Hepatocyte (in vitro differentiated cells): ENCODE measurements around the gene SH3TC1. TPM values are rescaled to one million over a fixed set of nuclear protein-coding genes. Genes with fewer than 3 reads are reported as not detected.

Experiments
- DNase-seq: peaks from one replicate; pipeline ENCODE4 v3.0.0-alpha.2; 2016; ENCODE audit warnings: low spot score
- H2AFZ ChIP-seq: fragments of 200-600 bp; sonication (generic); 2 replicates; pipeline ENCODE4 v1.6.0; 2016; ENCODE audit warnings: antibody characterized with exemption, mild to moderate bottlenecking
- H3K27ac ChIP-seq: fragments of 200-600 bp; sonication (generic); 2 replicates; pipeline ENCODE4 v1.5.1; 2016; ENCODE audit warnings: mild to moderate bottlenecking
- H3K27me3 ChIP-seq: fragments of 200-600 bp; sonication (generic); 2 replicates; pipeline ENCODE4 v1.6.1; 2016
- H3K36me3 ChIP-seq: fragments of 200-600 bp; sonication (generic); replicated peaks from 2 replicates; pipeline ENCODE4 v1.5.1; 2016; ENCODE audit warnings: low read depth; ENCODE audit not compliant: insufficient read depth
- H3K4me1 ChIP-seq: fragments of 200-600 bp; sonication (generic); 2 replicates; pipeline ENCODE4 v1.5.1; 2016; ENCODE audit warnings: mild to moderate bottlenecking, moderate library complexity; ENCODE audit not compliant: insufficient read depth
- H3K4me2 ChIP-seq: fragments of 200-600 bp; sonication (generic); 2 replicates; pipeline ENCODE4 v1.6.0; 2016
- H3K4me3 ChIP-seq: fragments of 200-600 bp; sonication (generic); 2 replicates; pipeline ENCODE4 v1.5.1; 2016; ENCODE audit warnings: mild to moderate bottlenecking
- H3K79me2 ChIP-seq: fragments of 200-600 bp; sonication (generic); 2 replicates; pipeline ENCODE4 v1.6.0; 2017; ENCODE audit warnings: mild to moderate bottlenecking
- H3K9me2 ChIP-seq: fragments of 200-600 bp; sonication (generic); replicated peaks from 2 replicates; pipeline ENCODE4 v1.6.0; 2017; ENCODE audit warnings: mild to moderate bottlenecking; ENCODE audit not compliant: insufficient read depth
- H3K9me3 ChIP-seq: fragments of 200-600 bp; sonication (generic); 2 replicates; pipeline ENCODE4 v1.5.1; 2016; ENCODE audit warnings: low read depth, mild to moderate bottlenecking
- H4K20me1 ChIP-seq: fragments of 200-600 bp; sonication (generic); 2 replicates; pipeline ENCODE4 v1.6.0; 2016; ENCODE audit warnings: mild to moderate bottlenecking; ENCODE audit not compliant: insufficient read depth, poor library complexity, severe bottlenecking
- CTCF ChIP-seq: fragments of 200-600 bp; sonication (generic); IDR thresholded peaks from 2 replicates; pipeline ENCODE4 v1.5.1; 2016; ENCODE audit warnings: antibody characterized with exemption, mild to moderate bottlenecking; ENCODE audit not compliant: poor library complexity
- EZH2 ChIP-seq: fragments of 200-600 bp; sonication (generic); IDR thresholded peaks from 2 replicates; pipeline ENCODE4 v1.6.1; 2016; ENCODE audit warnings: antibody characterized with exemption, mild to moderate bottlenecking, borderline replicate concordance
- EZH2phosphoT487 ChIP-seq: fragments of 200-600 bp; sonication (generic); IDR thresholded peaks from one replicate; pipeline ENCODE4 v1.6.1; 2018; ENCODE audit warnings: antibody characterized with exemption, mild to moderate bottlenecking, low read depth, moderate library complexity; ENCODE audit not compliant: unreplicated experiment, severe bottlenecking
- WGBS: methylation state at CpG from one replicate; pipeline ENCODE4 v1.1.6; 2016; ENCODE audit warnings: low lambda C conversion rate; ENCODE audit errors: missing lambda C conversion rate; 5-methylcytosine and 5-hydroxymethylcytosine counted together
- polyA plus RNA-seq: library from polyadenylated mRNA; unstranded; fragments of >200 nt; fragmentation: Nextera tagmentation; extraction: Ambion mirVana; gene quantifications from 2 replicates; pipeline ENCODE4 v1.2.1, GENCODE V29; 2016
- total RNA-seq: library from RNA; depleted of rRNA; stranded (reverse); fragments of >200 nt; gene quantifications from 2 replicates; pipeline ENCODE4 v1.2.3, GENCODE V29; 2014

Gene SH3TC1
- total and polyA plus RNA-seq, 2 experiments from 2014 or later = 30.3 to 35.4 TPM

GRCh38 chr4:8245884-8246833, 47.1 kb downstream of the SH3TC1 start:
- Histone ChIP-seq H3K9me2 (no peaks in the 10 kb centered on the region), H3K4me3 (no peak overlapping the region), H4K20me1 (no peaks in the 10 kb centered on the region), H3K36me3 (no peaks in the 10 kb centered on the region), H3K79me2 (no peaks in the 10 kb centered on the region), H3K4me1 (peaks cover 19% of the 10 kb centered on the region), H3K4me2 (no peak overlapping the region), H3K9me3 (no peaks in the 10 kb centered on the region), H3K27me3 (no peaks in the 10 kb centered on the region), H3K27ac (peak overlapping the region; percentile 77), H2AFZ (no peak overlapping the region)
- 90% methylated on average over 31 of the region's 31 CpGs for WGBS
- no peak for TF ChIP-seq EZH2phosphoT487
- TF ChIP-seq CTCF = no peak
- TF ChIP-seq EZH2 = no peak
- DNase-seq = no peak

- Histone ChIP-seq H3K4me2 (peak overlapping the region; percentile 33), H3K4me1 (peaks cover 18% of the 10 kb centered on the region)
- peak; percentile 52 for DNase-seq
Measured at GRCh38 chr4:8247047-8247930, 48.2 kb downstream of the SH3TC1 start.

GRCh38 chr4:8248091-8248490, 49.0 kb downstream of the SH3TC1 start:
- Histone ChIP-seq H3K9me2 (no peaks in the 10 kb centered on the region), H3K9me3 (no peaks in the 10 kb centered on the region), H3K4me2 (no peak overlapping the region), H3K4me1 (peaks cover 14% of the 10 kb centered on the region), H3K4me3 (no peak overlapping the region), H3K27me3 (no peaks in the 10 kb centered on the region), H2AFZ (no peak overlapping the region), H3K79me2 (no peaks in the 10 kb centered on the region), H3K36me3 (no peaks in the 10 kb centered on the region), H3K27ac (peak overlapping the region; percentile 77), H4K20me1 (no peaks in the 10 kb centered on the region)
- no peak for DNase-seq
- WGBS = 78% methylated on average over 7 of the region's 7 CpGs
- no peak for TF ChIP-seq EZH2
- TF ChIP-seq CTCF = no peak

More at GRCh38 chr4:8247047-8247930, 48.2 kb downstream of the SH3TC1 start:
- Histone ChIP-seq H2AFZ (no peak overlapping the region), H4K20me1 (no peaks in the 10 kb centered on the region), H3K27me3 (no peaks in the 10 kb centered on the region), H3K4me3 (no peak overlapping the region), H3K36me3 (no peaks in the 10 kb centered on the region), H3K9me3 (no peaks in the 10 kb centered on the region), H3K27ac (peak overlapping the region; percentile 77), H3K9me2 (no peaks in the 10 kb centered on the region), H3K79me2 (no peaks in the 10 kb centered on the region)
- 68% methylated on average over 30 of the region's 31 CpGs for WGBS
- TF ChIP-seq EZH2 (no peak), EZH2phosphoT487 (no peak), CTCF (no peak)
